Activated CD4-positive, alpha-beta T cell treated with anti-CD3 and anti-CD28 coated beads, Interleukin-2, amount 10 ng/mL, durations not matched to agents 7 days and 5 days (primary cell): ENCODE measurements around the gene AKIRIN1. TPM values are rescaled to one million over a fixed set of nuclear protein-coding genes. Genes with fewer than 3 reads are reported as not detected.
"Not testable (repeated sequence)": the region's sequence is repeated elsewhere in the genome, so short reads cannot be mapped to it uniquely, and the experiment has no call there.

Experiments used
- CTCF ChIA-PET: fragments of 350-600 bp; sonication (Branson Sonifier 250); formaldehyde crosslinking; loops from one replicate; lab custom pipeline; 2021; ENCODE audit warnings: antibody characterized with exemption; lab: Charles Lee
- POLR2A ChIA-PET: fragments of 350-600 bp; sonication (Branson Sonifier 250); formaldehyde crosslinking; loops from one replicate; lab custom pipeline; 2021; ENCODE audit warnings: antibody characterized with exemption; lab: Charles Lee
- DNase-seq: peaks from one replicate; pipeline ENCODE4 v3.0.0-alpha.2; 2020
- H3K27ac Mint-ChIP-seq: one replicate; pipeline ENCODE4 v1.8.0; 2021; ENCODE audit warnings: mild to moderate bottlenecking, moderate library complexity, mixed read lengths
- H3K27me3 Mint-ChIP-seq: one replicate; pipeline ENCODE4 v1.8.0; 2021; ENCODE audit warnings: mixed read lengths
- H3K36me3 Mint-ChIP-seq: one replicate; pipeline ENCODE4 v1.8.0; 2021; ENCODE audit warnings: low read depth, mixed read lengths
- H3K4me1 Mint-ChIP-seq: one replicate; pipeline ENCODE4 v1.8.0; 2021; ENCODE audit warnings: mixed read lengths
- H3K4me3 Mint-ChIP-seq: one replicate; pipeline ENCODE4 v1.8.0; 2021; ENCODE audit warnings: mild to moderate bottlenecking, moderate library complexity, mixed read lengths
- H3K9me3 Mint-ChIP-seq: one replicate; pipeline ENCODE4 v1.8.0; 2021; ENCODE audit warnings: mixed read lengths
- total RNA-seq, 2 experiments: library from RNA; stranded (reverse); gene quantifications; one replicate each; pipeline ENCODE4 v1.2.3, GENCODE V29; 2021

The AKIRIN1 gene
- total RNA-seq, 2 experiments from 2014 or later, result 61.2 to 74.5 TPM

DNA sequence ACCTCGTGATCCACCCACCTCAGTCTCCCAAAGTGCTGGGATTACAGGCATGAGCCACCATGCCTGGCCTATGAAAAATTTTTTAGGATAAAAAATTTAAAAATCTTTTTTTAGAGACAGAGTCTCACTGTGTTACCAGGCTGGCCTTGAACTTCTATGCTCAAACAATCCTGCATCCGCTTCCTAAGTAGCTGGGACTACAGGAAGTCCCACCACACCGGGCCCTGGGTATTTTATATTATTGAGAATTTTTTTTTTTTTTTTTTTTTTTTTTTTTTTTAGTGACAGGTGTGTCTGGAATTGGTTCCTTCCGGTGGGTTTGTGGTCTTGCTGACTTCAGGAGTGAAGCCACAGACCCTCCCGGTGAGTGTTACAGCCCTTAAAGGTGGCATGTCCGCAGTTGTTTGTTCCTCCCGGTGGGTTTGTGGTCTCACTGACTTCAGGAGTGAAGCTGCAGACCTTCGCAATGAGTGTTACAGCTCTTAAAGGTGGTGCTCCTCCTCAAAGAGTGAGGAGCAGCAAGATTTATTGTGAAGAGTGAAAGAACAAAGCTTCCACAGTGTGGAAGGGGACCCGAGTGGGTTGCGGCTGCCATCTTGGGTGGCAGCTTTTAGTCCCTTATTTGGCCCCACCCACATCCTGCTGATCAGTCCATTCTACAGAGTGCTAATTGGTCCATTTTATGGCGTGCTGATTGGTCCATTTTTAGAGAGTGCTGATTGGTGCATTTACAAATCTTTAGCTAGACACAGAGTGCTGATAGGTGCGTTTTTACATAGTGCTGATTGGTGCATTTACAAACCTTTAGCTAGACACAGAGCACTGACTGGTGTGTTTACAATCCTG lies 13.5 kb upstream of the AKIRIN1 start:
- Mint-ChIP-seq H3K4me3 (peak overlapping the region; percentile 54), H3K9me3 (peaks cover 15% of the 10 kb centered on the region), H3K27ac (peak overlapping the region; percentile 93), H3K36me3 (peaks cover 18% of the 10 kb centered on the region), H3K4me1 (peaks cover 24% of the 10 kb centered on the region)
- CTCF ChIA-PET, H3K27me3 Mint-ChIP-seq: not testable (repeated sequence)
- DNase-seq, result peak; percentile 90
- POLR2A ChIA-PET, result interaction anchor here (0.5 kb wide), 1 partner anchor 108 kb away, joined by 3 read pairs; no protein-coding TSS in a partner anchor

DNA sequence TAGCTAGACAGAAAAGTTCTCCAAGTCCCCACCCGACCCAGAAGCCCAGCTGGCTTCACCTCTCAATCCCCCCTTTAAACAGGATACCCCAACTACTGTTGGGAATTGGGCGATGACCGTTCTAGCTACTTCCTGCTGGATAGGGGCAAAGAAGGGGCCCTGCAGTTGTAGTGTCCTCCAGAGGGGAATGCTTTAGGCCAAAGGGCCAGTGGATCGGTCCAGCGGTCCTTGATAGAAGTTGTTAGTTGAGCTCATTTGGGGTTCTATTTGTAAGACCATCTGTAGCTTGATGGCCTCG lies 12.9 kb upstream of the AKIRIN1 start:
- peak; percentile 43 for DNase-seq
- Mint-ChIP-seq H3K27ac (peak overlapping the region; percentile 93), H3K9me3 (peaks cover 15% of the 10 kb centered on the region), H3K36me3 (peaks cover 18% of the 10 kb centered on the region), H3K4me3 (peak overlapping the region; percentile 54), H3K4me1 (peaks cover 18% of the 10 kb centered on the region)
- H3K27me3 Mint-ChIP-seq, CTCF ChIA-PET: not testable (repeated sequence)
- POLR2A ChIA-PET, result interaction anchor here (0.5 kb wide), 1 partner anchor 107 kb away, joined by 3 read pairs; no protein-coding TSS in a partner anchor

DNA sequence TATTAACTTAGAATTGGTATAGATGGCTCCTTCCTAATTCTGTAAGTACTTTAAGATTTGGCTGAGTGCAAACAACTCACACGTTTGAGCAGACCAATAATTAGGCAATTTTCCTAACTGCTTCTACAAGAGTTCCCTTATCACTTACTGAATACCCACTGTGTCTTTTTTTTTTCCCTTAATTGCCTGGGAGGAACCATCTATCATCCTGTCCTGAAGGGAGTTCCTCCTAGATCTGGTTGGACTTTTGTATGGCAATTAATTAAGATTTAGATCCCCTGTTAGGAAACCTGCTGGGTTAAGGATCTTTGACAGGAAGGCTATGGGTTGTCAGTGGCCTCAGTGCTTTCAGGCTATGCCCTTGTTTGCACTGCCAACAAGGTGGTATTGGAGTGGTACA lies 11.7 kb upstream of the AKIRIN1 start:
- Mint-ChIP-seq H3K9me3 (peaks cover 15% of the 10 kb centered on the region), H3K4me1 (peaks cover 18% of the 10 kb centered on the region), H3K36me3 (peaks cover 18% of the 10 kb centered on the region)
- CTCF ChIA-PET, DNase-seq, H3K27me3 Mint-ChIP-seq, H3K27ac Mint-ChIP-seq, POLR2A ChIA-PET, H3K4me3 Mint-ChIP-seq: not testable (repeated sequence)

- no peak for DNase-seq
- Mint-ChIP-seq H3K9me3 (no peaks in the 10 kb centered on the region), H3K27ac (peak overlapping the region; percentile 88), H3K4me3 (peak overlapping the region; percentile 71), H3K27me3 (peaks cover 7% of the 10 kb centered on the region), H3K4me1 (peaks cover 35% of the 10 kb centered on the region), H3K36me3 (peaks cover 27% of the 10 kb centered on the region)
- POLR2A ChIA-PET, result no interaction called here
- CTCF ChIA-PET, result interaction anchor here (0.6 kb wide), 2 partner anchors 8 to 58 kb away, joined by 3 read pairs; no protein-coding TSS in a partner anchor
Observed at GRCh38 chr1:38989979-38990378, 1.1 kb upstream of the AKIRIN1 start.

DNA sequence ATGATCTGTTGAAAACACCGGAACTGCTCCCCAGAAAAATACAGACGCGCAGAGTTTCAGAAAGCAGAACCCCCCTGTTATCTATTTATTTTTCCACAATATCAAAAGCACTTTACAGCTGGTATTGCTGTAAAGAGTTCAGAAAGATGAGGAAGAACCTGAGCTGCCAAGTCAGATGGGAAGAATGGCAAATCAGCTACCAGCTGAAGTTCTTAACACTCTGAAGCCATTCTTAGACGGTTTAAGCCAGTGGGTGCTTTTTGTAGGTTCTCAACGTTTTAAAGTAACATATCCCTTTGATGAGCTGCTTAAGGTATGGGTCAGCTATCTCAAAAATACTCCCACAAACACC lies 714 bp upstream of the AKIRIN1 start:
- POLR2A ChIA-PET, result no interaction called here
- Mint-ChIP-seq H3K4me3 (peak overlapping the region; percentile 71), H3K27ac (peak overlapping the region; percentile 88), H3K4me1 (peaks cover 39% of the 10 kb centered on the region), H3K36me3 (peaks cover 31% of the 10 kb centered on the region), H3K27me3 (peaks cover 6% of the 10 kb centered on the region), H3K9me3 (no peaks in the 10 kb centered on the region)
- CTCF ChIA-PET, result no interaction called here
- DNase-seq, result no peak

DNA sequence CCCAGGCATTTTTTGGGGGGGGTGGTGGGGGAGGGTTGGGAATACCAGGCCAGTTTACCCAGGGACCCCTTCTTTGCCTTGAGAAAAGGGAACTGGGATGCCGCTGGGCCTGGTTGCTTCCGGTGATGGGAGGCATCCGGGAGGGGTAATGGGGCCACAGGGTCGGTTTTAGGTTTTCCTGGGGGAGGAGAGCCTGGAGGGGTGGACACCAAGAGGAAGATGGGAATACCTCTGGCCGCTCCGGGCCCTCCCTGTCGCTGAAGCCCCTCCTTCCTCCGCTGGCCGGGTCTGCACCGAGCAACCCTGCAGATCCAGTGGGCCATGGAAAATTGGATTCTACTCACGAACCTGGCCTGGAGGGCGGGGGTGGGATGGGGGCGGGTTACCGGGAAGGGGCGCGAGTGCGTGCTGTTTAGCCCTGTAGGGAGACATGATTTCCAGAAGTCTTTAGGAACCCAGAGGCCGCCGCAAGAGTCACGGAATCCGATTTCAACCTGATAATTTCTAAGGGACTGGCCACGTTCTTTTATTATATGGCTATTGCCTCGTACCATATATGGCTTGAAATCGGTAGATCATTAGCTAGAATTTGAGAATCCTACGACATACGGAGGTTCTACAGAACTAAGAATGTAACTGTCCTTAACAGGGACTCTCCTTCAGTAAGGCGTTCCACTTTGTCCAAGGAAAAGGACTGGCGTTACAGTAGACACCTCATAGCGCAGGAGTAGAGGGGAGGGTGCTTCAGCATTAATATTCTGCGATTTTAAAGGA lies 749 bp downstream of the AKIRIN1 start:
- CTCF ChIA-PET, result interaction anchor here (2.0 kb wide), 1 partner anchor 11 kb away, joined by 5 read pairs; no protein-coding TSS in a partner anchor
- Mint-ChIP-seq H3K4me3 (peak overlapping the region; percentile 78), H3K36me3 (peaks cover 40% of the 10 kb centered on the region), H3K27ac (peak overlapping the region; percentile 83), H3K4me1 (peaks cover 54% of the 10 kb centered on the region), H3K27me3 (no peaks in the 10 kb centered on the region), H3K9me3 (no peaks in the 10 kb centered on the region)
- POLR2A ChIA-PET, result no interaction called here
- DNase-seq, result peak; percentile 20

DNA sequence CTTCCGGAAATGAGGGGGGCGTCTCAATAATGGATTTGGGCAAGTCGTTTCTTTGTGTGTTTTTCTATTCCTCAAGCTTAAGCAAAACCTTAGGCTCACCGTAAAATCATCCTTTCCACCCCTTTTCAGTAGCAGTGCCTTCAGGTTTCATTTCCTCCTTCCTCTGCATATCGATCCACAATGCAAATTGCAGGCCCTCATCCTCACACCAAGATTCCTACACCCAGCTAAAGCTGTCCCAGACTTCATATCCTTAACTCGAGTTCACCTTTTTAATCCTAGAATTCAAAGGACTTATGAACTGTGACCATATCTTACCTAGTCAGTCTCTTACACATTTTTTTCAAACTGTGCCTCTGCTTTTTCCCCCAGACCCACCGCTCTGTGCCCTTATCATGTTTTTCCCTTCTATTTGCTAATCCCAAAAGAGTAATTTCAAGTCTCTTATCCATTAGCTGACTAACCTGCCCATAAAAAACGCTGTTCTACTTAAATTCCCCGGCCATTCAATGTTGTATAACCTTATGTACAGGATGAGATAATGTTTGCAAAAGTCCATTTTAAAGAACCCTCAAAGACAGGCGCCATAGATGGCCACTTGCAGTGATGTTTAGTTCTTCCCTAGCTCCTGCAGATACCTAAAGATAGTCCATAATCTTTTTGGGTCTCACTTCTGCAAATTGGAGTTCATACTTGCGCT lies 1.5 kb downstream of the AKIRIN1 start:
- ChIA-PET POLR2A (no interaction called here), CTCF (interaction anchor here (0.7 to 2.0 kb wide), 2 partner anchors 9 to 11 kb away, joined by 3 to 5 read pairs; no protein-coding TSS in a partner anchor)
- Mint-ChIP-seq H3K9me3 (no peaks in the 10 kb centered on the region), H3K27ac (peak overlapping the region; percentile 83), H3K4me1 (peaks cover 61% of the 10 kb centered on the region), H3K4me3 (peak overlapping the region; percentile 78), H3K27me3 (no peaks in the 10 kb centered on the region), H3K36me3 (peaks cover 44% of the 10 kb centered on the region)
- DNase-seq, result no peak

- POLR2A ChIA-PET, result no interaction called here
- Mint-ChIP-seq H3K27me3 (no peaks in the 10 kb centered on the region), H3K4me1 (peaks cover 73% of the 10 kb centered on the region), H3K4me3 (peak overlapping the region; percentile 22), H3K27ac (peak overlapping the region; percentile 57), H3K36me3 (peaks cover 56% of the 10 kb centered on the region), H3K9me3 (no peaks in the 10 kb centered on the region)
- CTCF ChIA-PET, result no interaction called here
- DNase-seq, result no peak
Observed at GRCh38 chr1:38994196-38994595, 3.1 kb downstream of the AKIRIN1 start.

DNA sequence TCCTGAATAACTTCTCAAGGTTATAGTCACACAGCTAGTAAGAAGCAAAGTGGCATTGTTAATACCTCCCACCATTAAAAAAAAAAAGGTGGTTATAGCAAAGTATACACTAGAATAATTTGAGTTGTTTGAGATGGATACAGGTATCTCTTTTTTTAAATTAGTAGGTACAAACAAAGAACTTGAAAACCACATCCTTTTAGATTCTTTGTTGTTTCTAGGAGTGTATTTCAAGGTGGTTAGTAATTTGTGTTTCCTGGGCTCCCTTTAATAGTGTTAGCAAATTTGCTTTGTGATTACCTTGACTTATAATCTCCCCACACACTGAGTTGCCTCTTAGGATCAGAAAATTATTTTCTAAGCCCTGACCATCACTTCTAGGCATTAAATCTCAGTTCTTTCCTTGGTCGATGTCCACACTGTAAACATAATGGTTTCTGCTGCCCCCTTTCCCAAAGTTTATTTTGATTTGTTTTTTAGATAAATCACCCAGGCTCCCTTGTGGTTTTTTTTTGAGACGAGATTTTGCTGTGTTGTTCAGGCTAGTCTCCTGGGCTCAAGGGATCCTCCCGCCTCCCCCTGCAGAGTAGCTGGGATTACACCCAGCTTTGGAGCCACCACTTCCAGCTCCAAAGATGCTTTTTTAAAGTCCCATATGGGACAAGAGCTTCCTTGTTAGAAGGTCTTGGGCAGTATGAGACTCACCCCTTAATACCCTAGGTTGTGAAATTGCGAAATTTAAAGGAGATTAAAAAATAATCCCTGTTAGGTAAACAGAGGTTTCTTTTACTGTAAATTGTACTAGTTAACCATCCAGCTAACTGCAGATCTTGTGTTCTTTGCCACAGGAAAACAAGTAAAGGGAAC lies 6.2 kb downstream of the AKIRIN1 start:
- Mint-ChIP-seq H3K27ac (peak overlapping the region; percentile 88), H3K36me3 (peaks cover 73% of the 10 kb centered on the region), H3K9me3 (no peaks in the 10 kb centered on the region), H3K27me3 (no peaks in the 10 kb centered on the region), H3K4me1 (peaks cover 73% of the 10 kb centered on the region), H3K4me3 (peak overlapping the region; percentile 66)
- ChIA-PET CTCF (interaction anchor here (1.1 to 1.4 kb wide), 2 partner anchors 29 to 62 kb away, joined by 3 to 5 read pairs; partner anchors contain the start of gene NDUFS5), POLR2A (no interaction called here)
- DNase-seq, result no peak

GRCh38 chr1:38997901-38998190 lies 6.8 kb downstream of the AKIRIN1 start:
- CTCF ChIA-PET, result interaction anchor here (1.1 to 1.4 kb wide), 2 partner anchors 28 to 62 kb away, joined by 3 to 5 read pairs; partner anchors contain the start of gene NDUFS5
- Mint-ChIP-seq H3K4me1 (peaks cover 71% of the 10 kb centered on the region), H3K36me3 (peaks cover 71% of the 10 kb centered on the region), H3K27ac (peak overlapping the region; percentile 88), H3K27me3 (no peaks in the 10 kb centered on the region), H3K4me3 (peak overlapping the region; percentile 66), H3K9me3 (no peaks in the 10 kb centered on the region)
- POLR2A ChIA-PET, result no interaction called here
- DNase-seq, result no peak

DNA sequence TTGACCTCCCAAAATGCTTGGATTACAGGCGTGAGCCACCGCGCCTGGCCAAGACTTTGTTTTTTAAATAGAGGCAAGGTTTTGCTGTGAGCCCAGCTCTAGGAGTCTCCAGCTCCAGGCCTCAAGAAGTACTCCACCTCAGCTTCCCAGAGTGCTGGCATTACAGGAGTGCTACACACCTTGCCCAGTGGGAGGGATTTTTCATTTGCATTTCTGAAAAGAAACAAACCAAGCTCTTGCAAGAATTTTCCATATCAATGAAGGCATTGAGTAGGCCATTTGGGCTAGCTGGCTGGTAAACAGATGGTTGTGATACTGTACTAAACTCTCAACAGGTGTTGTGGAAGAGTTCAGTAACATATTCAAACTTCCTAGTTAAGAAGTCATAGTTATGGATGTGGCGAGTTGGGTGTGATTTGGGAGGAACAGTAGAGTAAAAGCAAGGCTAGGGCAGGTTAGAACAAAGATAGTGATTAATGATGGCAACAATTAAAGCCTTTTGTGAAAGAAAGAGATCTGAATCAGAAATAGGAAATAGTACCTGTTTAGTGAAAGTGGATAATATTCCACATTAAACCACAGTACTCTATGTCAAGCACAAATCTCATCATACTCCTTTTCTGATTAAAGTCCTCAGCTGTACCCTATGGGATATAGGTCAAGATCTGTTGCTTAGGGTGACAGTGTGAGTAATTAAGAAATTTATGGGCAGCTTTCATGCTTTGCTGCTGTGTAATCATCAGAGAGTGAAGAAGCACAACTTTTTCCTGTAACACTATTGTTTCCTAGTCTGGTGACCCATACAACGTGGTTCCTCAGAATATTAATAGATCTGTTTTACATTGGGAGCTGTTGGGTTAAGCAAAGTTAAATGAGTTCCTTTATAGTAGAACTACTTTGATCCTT lies 10.7 kb downstream of the AKIRIN1 start:
- Mint-ChIP-seq H3K4me3 (no peak overlapping the region), H3K27me3 (no peaks in the 10 kb centered on the region), H3K4me1 (peaks cover 46% of the 10 kb centered on the region), H3K9me3 (no peaks in the 10 kb centered on the region), H3K27ac (no peak overlapping the region), H3K36me3 (peaks cover 66% of the 10 kb centered on the region)
- ChIA-PET CTCF (interaction anchor here (0.6 kb wide), 2 partner anchors 106 to 138 kb away, joined by 3 to 5 read pairs; no protein-coding TSS in a partner anchor), POLR2A (no interaction called here)
- no peak for DNase-seq
